ENCODE data around the gene SLC13A1. TPM values are rescaled to one million over a fixed set of nuclear protein-coding genes. Genes with fewer than 3 reads are reported as not detected.

SLC13A1 gene
- total RNA-seq, result not detected

- intact Hi-C loops (cut with DNase I), result no loop called here
- no peak for TF ChIP-seq CTCF (IDR thresholded peaks at IDR 0.05)
Observed at GRCh38 chr7:123199883-123200282, at the start of gene SLC13A1. Gene SLC13A1, minus strand, starts transcription at chr7:123199969. Its CDS starts 23 bp downstream, at chr7:123199946.

GRCh38 chr7:123244768-123245167 lies 45.0 kb upstream of the SLC13A1 start:
- H3K4me1 ChIP-seq, result no peaks in the 10 kb centered on the region
- H3K27me3 ChIP-seq, result no peaks in the 10 kb centered on the region
- no peaks in the 10 kb centered on the region for H3K9me3 ChIP-seq
- no peak overlapping the region for H3K4me3 ChIP-seq
- TF ChIP-seq CTCF (IDR thresholded peaks at IDR 0.05), result no peak
- no peak for DNase-seq (ENCODE audit: low spot score in 2 of 2)
- no peak overlapping the region for H3K27ac ChIP-seq
- intact Hi-C loops (cut with DNase I), result no loop called here
- H3K36me3 ChIP-seq, result no peaks in the 10 kb centered on the region

More at GRCh38 chr7:123199883-123200282, at the start of gene SLC13A1:
- no peaks in the 10 kb centered on the region for H3K4me1 ChIP-seq
- no peaks in the 10 kb centered on the region for H3K36me3 ChIP-seq
- no peak for DNase-seq (ENCODE audit: low spot score in 2 of 2)
- H3K27me3 ChIP-seq, result no peaks in the 10 kb centered on the region
- no peaks in the 10 kb centered on the region for H3K9me3 ChIP-seq
- no peak within 1 kb of the TSS for H3K27ac ChIP-seq
- no peak within 1 kb of the TSS for H3K4me3 ChIP-seq

GRCh38 chr7:123242467-123243092 lies 42.8 kb upstream of the SLC13A1 start:
- H3K9me3 ChIP-seq, result no peaks in the 10 kb centered on the region
- no peak overlapping the region for H3K27ac ChIP-seq
- intact Hi-C loops (cut with DNase I), result no loop called here
- H3K4me3 ChIP-seq, result no peak overlapping the region
- TF ChIP-seq CTCF (IDR thresholded peaks at IDR 0.05), result no peak
- H3K27me3 ChIP-seq, result no peaks in the 10 kb centered on the region
- no peaks in the 10 kb centered on the region for H3K36me3 ChIP-seq
- no peaks in the 10 kb centered on the region for H3K4me1 ChIP-seq
- no peak for DNase-seq (ENCODE audit: low spot score in 2 of 2)

- intact Hi-C loops (cut with DNase I), result no loop called here
- no peak overlapping the region for H3K27ac ChIP-seq
Observed at GRCh38 chr7:123241809-123242208, 42.0 kb upstream of the SLC13A1 start.

GRCh38 chr7:123231021-123232000 lies 31.5 kb upstream of the SLC13A1 start:
- H3K9me3 ChIP-seq, result no peaks in the 10 kb centered on the region
- H3K4me3 ChIP-seq, result no peak overlapping the region
- no peaks in the 10 kb centered on the region for H3K27me3 ChIP-seq
- no peak overlapping the region for H3K27ac ChIP-seq
- intact Hi-C loops (cut with DNase I), result no loop called here
- no peak for DNase-seq (ENCODE audit: low spot score in 2 of 2)
- TF ChIP-seq CTCF (IDR thresholded peaks at IDR 0.05), result no peak
- no peaks in the 10 kb centered on the region for H3K4me1 ChIP-seq
- H3K36me3 ChIP-seq, result no peaks in the 10 kb centered on the region

More at GRCh38 chr7:123241809-123242208, 42.0 kb upstream of the SLC13A1 start:
- Histone ChIP-seq H3K4me1 (no peaks in the 10 kb centered on the region), H3K9me3 (no peaks in the 10 kb centered on the region), H3K36me3 (no peaks in the 10 kb centered on the region), H3K4me3 (no peak overlapping the region), H3K27me3 (no peaks in the 10 kb centered on the region)
- DNase-seq (ENCODE audit: low spot score in 2 of 2), result no peak
- no peak for TF ChIP-seq CTCF (IDR thresholded peaks at IDR 0.05)
